Measurements from ENCODE around the gene LRRC1.

DNA sequence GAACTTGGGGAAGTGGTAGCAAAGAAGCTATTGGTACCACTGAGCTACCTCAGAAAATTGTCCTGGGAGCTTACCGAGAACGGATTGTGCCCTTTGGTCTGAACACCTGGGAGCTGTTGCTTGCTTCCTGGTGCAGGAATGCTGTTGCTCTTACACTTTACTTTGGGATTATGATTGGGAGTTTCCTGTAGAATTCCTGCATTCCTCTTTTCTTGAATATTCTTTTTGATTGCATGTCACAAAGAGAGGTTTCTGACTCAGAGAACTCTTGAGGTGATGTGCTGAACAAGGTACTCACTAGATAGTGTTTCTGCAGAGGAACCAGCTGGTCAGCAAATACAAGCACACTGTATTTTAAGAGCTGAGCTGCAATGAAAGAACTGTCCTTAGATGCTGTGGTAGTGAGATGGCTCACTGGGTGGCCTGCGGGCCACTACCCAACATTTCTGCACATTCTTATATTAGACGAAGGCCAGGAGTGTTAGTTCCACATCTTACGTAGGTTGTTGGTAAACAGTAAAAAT lies 35.0 kb downstream of the LRRC1 start:
- TF ChIP-seq, protein P1, sequence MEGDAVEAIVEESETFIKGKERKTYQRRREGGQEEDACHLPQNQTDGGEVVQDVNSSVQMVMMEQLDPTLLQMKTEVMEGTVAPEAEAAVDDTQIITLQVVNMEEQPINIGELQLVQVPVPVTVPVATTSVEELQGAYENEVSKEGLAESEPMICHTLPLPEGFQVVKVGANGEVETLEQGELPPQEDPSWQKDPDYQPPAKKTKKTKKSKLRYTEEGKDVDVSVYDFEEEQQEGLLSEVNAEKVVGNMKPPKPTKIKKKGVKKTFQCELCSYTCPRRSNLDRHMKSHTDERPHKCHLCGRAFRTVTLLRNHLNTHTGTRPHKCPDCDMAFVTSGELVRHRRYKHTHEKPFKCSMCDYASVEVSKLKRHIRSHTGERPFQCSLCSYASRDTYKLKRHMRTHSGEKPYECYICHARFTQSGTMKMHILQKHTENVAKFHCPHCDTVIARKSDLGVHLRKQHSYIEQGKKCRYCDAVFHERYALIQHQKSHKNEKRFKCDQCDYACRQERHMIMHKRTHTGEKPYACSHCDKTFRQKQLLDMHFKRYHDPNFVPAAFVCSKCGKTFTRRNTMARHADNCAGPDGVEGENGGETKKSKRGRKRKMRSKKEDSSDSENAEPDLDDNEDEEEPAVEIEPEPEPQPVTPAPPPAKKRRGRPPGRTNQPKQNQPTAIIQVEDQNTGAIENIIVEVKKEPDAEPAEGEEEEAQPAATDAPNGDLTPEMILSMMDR (IDR thresholded peaks at IDR 0.05; ENCODE audit: extremely low read depth in 1 of 2, insufficient read depth in 1 of 2, low read depth in 1 of 2, low read length in 2 of 2), result no peak
- TF ChIP-seq POLR2A (IDR thresholded peaks at IDR 0.05; ENCODE audit: low read depth, low read length) (no peak), POLR2AphosphoS5 (IDR thresholded peaks at IDR 0.05; ENCODE audit: insufficient read depth, low read depth, low read length) (no peak), FOS (IDR thresholded peaks at IDR 0.05; ENCODE audit: borderline replicate concordance, insufficient read depth, low read length) (no peak), GATA2 (IDR thresholded peaks at IDR 0.05; ENCODE audit: insufficient read depth, insufficient read length, low read depth, low read length) (no peak), MAX (IDR thresholded peaks at IDR 0.05; ENCODE audit: insufficient read depth, insufficient read length) (no peak)
